ENCODE data around the gene HSD17B14.

The HSD17B14 gene

DNA sequence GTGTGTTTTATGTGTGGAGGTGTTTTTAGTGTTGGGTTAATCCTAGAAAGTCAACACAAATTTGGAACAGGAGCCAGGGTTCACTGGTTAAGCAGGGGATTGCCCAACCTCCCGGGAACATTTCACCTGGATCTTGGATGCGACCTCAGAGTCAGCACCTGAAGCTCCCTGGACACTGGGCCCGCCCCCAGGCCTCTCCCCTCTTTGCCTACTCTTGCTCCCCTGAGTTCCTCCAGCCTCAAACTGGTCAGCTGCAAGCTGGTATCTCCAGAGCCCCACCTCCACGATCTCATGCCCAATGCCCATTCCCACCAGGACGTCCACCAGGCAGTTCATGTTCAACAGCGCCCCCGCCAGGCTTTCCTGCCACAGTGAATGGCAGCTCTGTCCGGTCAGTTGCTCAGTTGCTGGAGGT is 9.7 kb downstream of the HSD17B14 start:
- no peak for DNase-seq (ENCODE audit: low read depth)

- no peak for DNase-seq (ENCODE audit: low read depth)
These were observed 13.8 kb downstream of the HSD17B14 start for GRCh38 chr19:48822514-48822913.

- DNase-seq (ENCODE audit: low read depth), result no peak
These were observed 14.7 kb downstream of the HSD17B14 start for GRCh38 chr19:48821633-48822032.

- no peak for DNase-seq (ENCODE audit: low read depth)
These were observed 16.9 kb downstream of the HSD17B14 start for GRCh38 chr19:48819366-48819816.

- no peak for DNase-seq (ENCODE audit: low read depth)
These were observed 18.0 kb downstream of the HSD17B14 start for GRCh38 chr19:48818234-48818820.

DNA sequence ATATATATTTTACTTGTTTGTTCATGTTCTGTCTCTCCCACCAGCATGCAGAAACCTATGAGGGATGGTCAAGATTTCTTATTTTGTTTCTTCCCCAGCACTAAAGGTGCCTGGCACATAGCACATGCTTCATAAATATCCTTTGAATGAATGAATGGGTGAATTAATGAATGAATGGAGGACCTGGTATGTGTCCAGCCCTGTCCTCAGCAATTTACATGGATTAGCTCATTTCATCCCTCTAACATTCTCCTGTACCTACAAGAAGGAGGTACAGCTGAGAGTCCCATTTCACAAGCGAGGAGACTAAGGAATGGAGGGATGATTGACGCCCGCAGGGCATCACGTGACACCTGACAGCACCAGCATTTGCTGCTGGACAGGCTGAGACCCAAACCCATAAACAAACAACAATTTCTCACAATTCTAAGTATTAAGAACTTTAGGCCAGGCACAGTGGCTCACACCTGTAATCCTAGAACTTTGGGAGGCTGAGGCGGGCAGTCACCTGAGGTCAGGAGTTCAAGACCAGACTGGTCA is 18.6 kb downstream of the HSD17B14 start:
- DNase-seq (ENCODE audit: low read depth), result no peak

DNA sequence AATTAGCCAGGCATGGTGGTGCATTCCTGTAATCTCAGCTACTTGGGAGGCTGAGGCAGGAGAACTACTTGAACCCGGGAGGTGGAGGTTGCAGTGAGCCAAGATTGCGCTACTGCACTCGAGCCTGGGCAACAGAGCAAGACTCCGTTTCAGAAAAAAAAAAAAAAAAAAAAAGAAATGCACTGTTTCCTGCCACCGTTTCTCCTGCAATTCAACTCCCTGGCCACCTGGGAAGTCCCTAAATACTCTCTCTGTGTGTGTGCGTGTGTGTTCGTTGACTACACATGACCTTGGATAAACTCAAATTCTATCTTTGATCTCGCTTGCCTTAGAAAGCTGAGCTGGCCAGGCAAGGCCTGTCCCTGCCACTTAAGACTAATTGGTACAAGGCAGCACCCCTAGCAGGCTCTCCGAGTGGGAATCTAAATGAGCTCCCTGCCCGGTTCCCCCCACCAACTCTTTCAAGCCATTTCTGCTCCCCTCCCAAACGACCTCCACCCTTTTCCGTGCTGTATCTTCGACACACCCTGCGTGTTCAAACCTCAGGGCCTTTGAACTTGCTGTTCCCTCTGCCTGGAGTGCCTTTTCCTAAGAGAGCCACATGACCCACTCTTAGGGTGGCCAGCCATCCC is 20.3 kb downstream of the HSD17B14 start:
- no peak for DNase-seq (ENCODE audit: low read depth)

GRCh38 chr19:48814895-48815294 is 21.4 kb downstream of the HSD17B14 start:
- DNase-seq (ENCODE audit: low read depth), result no peak

DNA sequence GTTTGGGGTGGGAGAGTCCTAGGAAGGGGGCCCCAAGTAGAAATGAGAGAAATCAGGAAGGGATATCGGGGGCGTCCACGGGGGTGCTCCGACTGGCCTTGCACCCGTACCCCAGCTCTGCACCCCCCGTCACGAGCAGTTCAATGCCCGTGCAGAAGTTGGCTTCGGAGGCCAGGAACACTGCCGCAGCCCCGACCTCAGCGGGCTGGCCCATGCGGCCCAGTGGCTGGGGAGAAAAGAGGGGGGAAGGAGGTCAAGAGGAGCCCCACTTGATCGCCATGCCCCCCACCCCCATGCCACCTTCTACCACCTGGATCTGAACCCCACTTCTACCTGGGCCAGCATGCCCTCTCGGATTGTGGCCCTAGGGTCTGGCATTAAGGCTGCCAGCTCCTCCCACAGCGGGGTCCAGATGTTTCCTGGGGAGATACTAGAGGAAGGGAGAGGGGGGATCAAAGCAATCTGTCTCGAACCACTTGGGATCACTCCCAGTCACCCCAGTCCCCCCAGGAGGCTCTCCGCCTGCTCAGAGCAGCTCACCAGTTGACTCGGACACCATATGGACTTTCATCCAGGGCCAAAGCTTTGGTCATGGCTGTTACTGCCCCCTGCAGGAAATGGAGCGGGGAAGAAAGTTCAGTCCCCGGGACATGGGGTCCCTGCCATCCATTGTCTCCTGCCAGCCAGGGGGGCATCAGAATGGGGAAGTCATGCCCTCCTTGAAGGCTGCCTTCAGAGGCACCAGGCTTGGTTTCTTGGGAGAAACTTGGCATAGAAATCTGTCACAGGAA is 23.0 kb downstream of the HSD17B14 start:
- no peak for DNase-seq (ENCODE audit: low read depth)

DNA sequence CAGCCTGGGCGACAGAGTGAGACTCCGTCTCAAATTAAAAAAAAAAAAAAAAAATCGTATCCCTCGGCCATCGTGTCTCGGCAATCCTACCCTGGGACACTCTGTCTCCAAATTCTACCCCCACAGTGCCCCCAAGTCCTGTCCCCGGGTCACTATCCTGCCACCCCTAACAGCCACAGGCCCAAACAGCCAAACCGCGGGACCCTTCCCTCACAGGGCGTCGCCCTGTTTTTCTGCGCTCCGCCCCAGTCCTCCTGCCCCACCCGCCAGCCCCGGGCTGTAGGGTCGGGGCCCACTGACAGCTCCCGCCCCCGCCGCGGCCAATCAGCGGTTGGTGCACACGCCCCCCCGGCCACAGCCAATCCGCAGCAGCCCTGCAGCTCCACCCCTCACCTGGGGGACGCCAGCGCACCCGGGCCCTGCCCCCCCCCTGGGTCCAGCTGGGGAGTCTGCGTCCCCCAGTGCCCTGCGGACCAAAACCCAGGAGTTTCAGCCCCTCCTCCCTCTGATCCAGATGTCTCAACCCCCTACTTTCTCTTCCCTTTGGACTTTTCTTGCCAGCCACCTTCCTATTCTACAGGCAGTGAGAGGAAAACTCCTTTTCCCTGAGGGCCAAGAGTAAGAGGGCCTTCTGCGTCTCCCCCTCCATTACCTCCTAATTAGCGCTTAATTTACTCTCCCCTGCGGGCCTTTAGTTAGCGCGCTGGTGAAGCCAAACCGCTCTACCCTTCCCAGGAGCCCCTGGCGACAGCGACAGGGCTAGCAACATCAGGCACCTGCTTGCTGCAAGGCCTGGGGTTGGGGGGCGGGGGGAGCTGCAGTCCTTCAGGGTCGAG is 24.0 kb downstream of the HSD17B14 start:
- peak; percentile 47 for DNase-seq (ENCODE audit: low read depth)

- no peak for DNase-seq (ENCODE audit: low read depth)
These were observed 26.1 kb downstream of the HSD17B14 start for GRCh38 chr19:48810151-48810550.

GRCh38 chr19:48807590-48808308 is 28.5 kb downstream of the HSD17B14 start:
- DNase-seq (ENCODE audit: low read depth), result no peak

- DNase-seq (ENCODE audit: low read depth), result peak; percentile 17
These were observed 29.3 kb downstream of the HSD17B14 start for GRCh38 chr19:48806818-48807589.

- no peak for DNase-seq (ENCODE audit: low read depth)
These were observed 29.8 kb downstream of the HSD17B14 start for GRCh38 chr19:48806518-48806817.

DNA sequence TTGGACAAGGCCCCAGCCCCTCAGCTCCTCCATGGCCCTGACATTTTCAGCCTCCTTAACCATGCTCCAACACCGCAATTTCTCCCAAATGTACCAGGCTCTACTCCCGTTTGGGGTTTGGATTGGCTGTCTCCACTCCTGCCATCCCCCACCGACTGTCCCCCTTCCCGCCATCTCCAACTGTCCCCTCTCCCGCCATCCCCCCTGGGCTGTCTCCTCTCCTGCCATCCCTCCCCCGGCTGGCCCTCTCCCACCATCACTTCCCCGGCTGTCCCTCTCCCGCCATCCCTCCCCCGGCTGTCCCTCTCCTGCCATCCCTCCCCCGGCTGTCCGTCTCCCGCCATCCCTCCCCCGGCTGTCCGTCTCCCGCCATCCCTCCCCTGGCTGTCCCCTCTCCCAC is 30.8 kb downstream of the HSD17B14 start:
- no peak for DNase-seq (ENCODE audit: low read depth)

DNA sequence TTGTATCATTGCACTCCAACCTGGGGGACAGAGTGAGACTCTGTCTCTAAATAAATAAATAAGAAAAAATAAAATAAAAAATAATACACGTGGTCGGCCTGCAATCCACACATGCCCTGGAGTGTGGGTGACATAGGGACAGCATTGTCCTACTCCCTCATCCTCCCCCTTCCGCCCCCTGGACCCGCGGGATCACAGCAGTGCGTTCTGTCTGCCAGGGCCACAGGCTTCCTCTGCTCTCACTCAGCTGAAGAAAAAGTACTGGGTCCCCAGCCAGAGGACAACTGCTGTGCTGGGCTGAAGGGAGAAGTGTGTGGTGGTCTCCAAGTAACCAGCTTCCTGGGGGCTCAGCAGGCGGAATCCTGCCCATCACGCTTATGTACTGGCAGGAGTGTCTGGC is 31.8 kb downstream of the HSD17B14 start:
- no peak for DNase-seq (ENCODE audit: low read depth)

- DNase-seq (ENCODE audit: low read depth), result no peak
These were observed 33.7 kb downstream of the HSD17B14 start for GRCh38 chr19:48802623-48803022.

- DNase-seq (ENCODE audit: low read depth), result no peak
These were observed 36.7 kb downstream of the HSD17B14 start for GRCh38 chr19:48799358-48800300.

DNA sequence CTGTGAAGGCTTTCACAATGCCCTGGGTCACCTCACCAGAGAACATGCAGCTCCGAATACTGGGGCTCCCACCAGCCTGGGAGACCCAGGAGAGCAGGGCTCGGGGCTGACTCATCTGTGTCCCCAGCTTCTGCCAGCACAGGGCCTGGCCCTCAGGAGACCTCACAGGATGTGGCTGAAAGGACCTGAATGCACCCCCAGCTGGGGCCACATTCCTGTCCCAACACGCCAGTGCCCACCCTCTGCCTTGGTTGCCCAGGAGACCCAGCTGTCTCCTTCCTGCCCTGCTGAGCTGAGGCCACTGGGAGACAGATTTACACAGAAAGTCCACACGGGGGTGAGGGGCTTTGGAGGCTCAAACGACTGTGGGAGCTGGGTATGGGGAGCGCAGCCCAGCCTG is 37.4 kb downstream of the HSD17B14 start:
- no peak for DNase-seq (ENCODE audit: low read depth)

DNA sequence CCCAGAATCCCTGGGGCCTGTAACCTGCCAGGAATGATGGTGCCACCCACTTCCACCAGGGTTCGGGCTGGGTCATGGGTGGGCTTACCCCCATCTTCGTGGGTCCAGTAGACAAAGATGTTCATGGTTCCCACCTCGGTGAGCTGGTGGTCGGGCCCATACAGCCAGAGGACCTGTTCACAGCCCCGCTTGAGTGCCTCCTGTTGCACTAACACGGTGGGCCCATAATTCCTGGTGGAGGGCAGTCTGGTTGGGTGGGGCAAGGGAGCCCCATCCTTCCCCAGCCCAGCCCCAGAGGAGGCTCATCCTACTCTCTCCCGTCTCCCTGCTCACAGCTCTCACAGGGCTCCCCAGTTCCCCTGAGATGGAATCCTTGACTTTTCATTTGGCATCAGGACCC is 39.2 kb downstream of the HSD17B14 start:
- no peak for DNase-seq (ENCODE audit: low read depth)

All from activated T-cell treated with anti-CD3 and anti-CD28 coated beads for 24 hours (primary cell).